Vagina (tissue), 2 donors: ENCODE results near the gene CCDC83.

Source experiments
- POLR2A ChIP-seq, 2 donors: fragments of 450-650 bp; IDR thresholded peaks; one replicate each; pipeline ENCODE4 v1.6.1; 2017; ENCODE audit warnings: antibody characterized with exemption in 2 of 2, mild to moderate bottlenecking in 2 of 2, moderate library complexity in 2 of 2
- POLR2AphosphoS5 ChIP-seq, 2 donors: sonication (generic); formaldehyde crosslinking; IDR thresholded peaks; one replicate each; pipeline ENCODE4 v1.9.0; 2017; ENCODE audit warnings: antibody characterized with exemption in 2 of 2, mild to moderate bottlenecking in 2 of 2, low read depth in 1 of 2; ENCODE audit not compliant: insufficient read depth in 1 of 2
- TF ChIP-seq, protein P1 (sequence below), 3 experiments: fragments of 450-650 bp in 2 of 3; fragments of 200-600 bp in 1 of 3; sonication (generic) in 1 of 3; IDR thresholded peaks; one replicate each; pipeline ENCODE4 v1.5.1; 2017 to 2019; ENCODE audit warnings: antibody characterized with exemption in 3 of 3, mild to moderate bottlenecking in 2 of 3, moderate library complexity in 2 of 3

GRCh38 chr11:85835729-85836128 lies 19.5 kb upstream of the CCDC83 start:
- TF ChIP-seq, protein P1, sequence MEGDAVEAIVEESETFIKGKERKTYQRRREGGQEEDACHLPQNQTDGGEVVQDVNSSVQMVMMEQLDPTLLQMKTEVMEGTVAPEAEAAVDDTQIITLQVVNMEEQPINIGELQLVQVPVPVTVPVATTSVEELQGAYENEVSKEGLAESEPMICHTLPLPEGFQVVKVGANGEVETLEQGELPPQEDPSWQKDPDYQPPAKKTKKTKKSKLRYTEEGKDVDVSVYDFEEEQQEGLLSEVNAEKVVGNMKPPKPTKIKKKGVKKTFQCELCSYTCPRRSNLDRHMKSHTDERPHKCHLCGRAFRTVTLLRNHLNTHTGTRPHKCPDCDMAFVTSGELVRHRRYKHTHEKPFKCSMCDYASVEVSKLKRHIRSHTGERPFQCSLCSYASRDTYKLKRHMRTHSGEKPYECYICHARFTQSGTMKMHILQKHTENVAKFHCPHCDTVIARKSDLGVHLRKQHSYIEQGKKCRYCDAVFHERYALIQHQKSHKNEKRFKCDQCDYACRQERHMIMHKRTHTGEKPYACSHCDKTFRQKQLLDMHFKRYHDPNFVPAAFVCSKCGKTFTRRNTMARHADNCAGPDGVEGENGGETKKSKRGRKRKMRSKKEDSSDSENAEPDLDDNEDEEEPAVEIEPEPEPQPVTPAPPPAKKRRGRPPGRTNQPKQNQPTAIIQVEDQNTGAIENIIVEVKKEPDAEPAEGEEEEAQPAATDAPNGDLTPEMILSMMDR (IDR thresholded peaks at IDR 0.05): no peak
- no peak for TF ChIP-seq POLR2A (IDR thresholded peaks at IDR 0.05)
- TF ChIP-seq POLR2AphosphoS5 (IDR thresholded peaks at IDR 0.05; ENCODE audit: insufficient read depth in 1 of 2, low read depth in 1 of 2): no peak
